Thyroid gland (tissue), 4 donors: ENCODE data around the gene SNCAIP. TPM values are rescaled to one million over a fixed set of nuclear protein-coding genes. Genes with fewer than 3 reads are reported as not detected.
A peak's percentile ranks its signal among the peaks of the same experiment; 100 is the strongest.

Source experiments
- DNase-seq, 2 donors: peaks; one replicate each; pipeline ENCODE4 v3.0.0-alpha.2; 2019
- H3K27ac ChIP-seq, 3 donors: fragments of 200-600 bp; sonication (generic); 1 replicate in 2 of 3; 2 replicates in 1 of 3; pipeline ENCODE4 v1.5.1; 2016 to 2019; ENCODE audit warnings: mild to moderate bottlenecking in 1 of 3, moderate library complexity in 1 of 3
- H3K27me3 ChIP-seq: fragments of 200-600 bp; sonication (generic); one replicate; pipeline ENCODE4 v1.5.1; 2019
- H3K36me3 ChIP-seq, 2 donors: fragments of 200-600 bp; sonication (generic); one replicate each; pipeline ENCODE4 v1.5.1; 2016 to 2019
- H3K4me1 ChIP-seq, 2 donors: fragments of 200-600 bp; sonication (generic); one replicate each; pipeline ENCODE4 v1.5.1; 2017 to 2019
- H3K4me3 ChIP-seq, 3 donors: fragments of 200-600 bp; sonication (generic); replicated peaks in 1 of 3; 1 replicate in 2 of 3; 2 replicates in 1 of 3; pipeline ENCODE4 v1.5.1; 2016; ENCODE audit warnings: mild to moderate bottlenecking in 1 of 3
- H3K9me3 ChIP-seq: fragments of 200-600 bp; sonication (generic); one replicate; pipeline ENCODE4 v1.5.1; 2017
- POLR2A ChIP-seq, 2 donors: fragments of 450-650 bp; IDR thresholded peaks; one replicate each; pipeline ENCODE4 v1.6.1; 2017; ENCODE audit warnings: antibody characterized with exemption in 2 of 2, mild to moderate bottlenecking in 2 of 2, moderate library complexity in 1 of 2
- WGBS, 2 donors: methylation state at CpG; one replicate each; pipeline ENCODE4 v1.1.5; 2017; 5-methylcytosine and 5-hydroxymethylcytosine counted together
- intact Hi-C: fragments of 100-400 bp; cut with DNase I; formaldehyde crosslinking; loops from one replicate; pipeline ENCODE4 v1.15.1; 2023
- total RNA-seq, 4 donors: library from RNA; depleted of rRNA; stranded (reverse); fragments of >200 nt; gene quantifications; one replicate each; pipeline ENCODE4 v1.2.3, GENCODE V29; 2016
- TF ChIP-seq, protein P1 (sequence below), 6 experiments: fragments of 200-600 bp in 3 of 6; fragments of 450-650 bp in 3 of 6; sonication (generic) in 3 of 6; IDR thresholded peaks; one replicate each; pipeline ENCODE4 v1.5.1; 2016 to 2019; ENCODE audit warnings: antibody characterized with exemption in 6 of 6, mild to moderate bottlenecking in 2 of 6, inconsistent platforms in 1 of 6, moderate library complexity in 1 of 6

Gene SNCAIP
- total RNA-seq, 4 donors from 2014 or later, result 4.0 to 12.8 (median 9.8) TPM

DNA sequence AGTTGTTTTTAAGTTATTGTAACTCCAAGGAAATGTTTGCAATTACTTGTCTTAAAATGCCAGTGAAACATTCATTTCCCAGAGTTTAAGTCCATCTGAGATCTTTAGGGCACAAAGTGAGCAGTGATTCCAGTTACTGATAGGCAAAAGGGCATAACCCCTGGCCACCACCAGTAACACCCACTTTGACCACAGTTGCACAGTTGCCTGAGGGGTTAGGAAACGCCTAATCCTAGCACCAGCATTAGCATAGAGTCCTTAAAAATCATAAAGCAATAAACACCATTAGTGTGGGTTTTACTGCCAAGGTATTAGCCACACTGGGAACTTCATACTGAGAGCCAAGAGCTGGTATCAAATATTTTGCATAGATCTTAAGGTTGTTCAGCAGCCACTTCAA lies 143.9 kb downstream of the SNCAIP start:
- no peaks in the 10 kb centered on the region for H3K27me3 ChIP-seq
- H3K27ac ChIP-seq, result no peak overlapping the region
- no peak overlapping the region for H3K4me3 ChIP-seq
- no peaks in the 10 kb centered on the region for H3K36me3 ChIP-seq
- no peak for DNase-seq
- no peaks in the 10 kb centered on the region for H3K4me1 ChIP-seq
- 80 to 93% methylated on average over 1 of the region's 1 CpG for WGBS, 2 donors
- intact Hi-C loops, result no loop called here
- H3K9me3 ChIP-seq, result no peaks in the 10 kb centered on the region
- TF ChIP-seq, protein P1, sequence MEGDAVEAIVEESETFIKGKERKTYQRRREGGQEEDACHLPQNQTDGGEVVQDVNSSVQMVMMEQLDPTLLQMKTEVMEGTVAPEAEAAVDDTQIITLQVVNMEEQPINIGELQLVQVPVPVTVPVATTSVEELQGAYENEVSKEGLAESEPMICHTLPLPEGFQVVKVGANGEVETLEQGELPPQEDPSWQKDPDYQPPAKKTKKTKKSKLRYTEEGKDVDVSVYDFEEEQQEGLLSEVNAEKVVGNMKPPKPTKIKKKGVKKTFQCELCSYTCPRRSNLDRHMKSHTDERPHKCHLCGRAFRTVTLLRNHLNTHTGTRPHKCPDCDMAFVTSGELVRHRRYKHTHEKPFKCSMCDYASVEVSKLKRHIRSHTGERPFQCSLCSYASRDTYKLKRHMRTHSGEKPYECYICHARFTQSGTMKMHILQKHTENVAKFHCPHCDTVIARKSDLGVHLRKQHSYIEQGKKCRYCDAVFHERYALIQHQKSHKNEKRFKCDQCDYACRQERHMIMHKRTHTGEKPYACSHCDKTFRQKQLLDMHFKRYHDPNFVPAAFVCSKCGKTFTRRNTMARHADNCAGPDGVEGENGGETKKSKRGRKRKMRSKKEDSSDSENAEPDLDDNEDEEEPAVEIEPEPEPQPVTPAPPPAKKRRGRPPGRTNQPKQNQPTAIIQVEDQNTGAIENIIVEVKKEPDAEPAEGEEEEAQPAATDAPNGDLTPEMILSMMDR (IDR thresholded peaks at IDR 0.05), result no peak
- no peak for TF ChIP-seq POLR2A (IDR thresholded peaks at IDR 0.05)

DNA sequence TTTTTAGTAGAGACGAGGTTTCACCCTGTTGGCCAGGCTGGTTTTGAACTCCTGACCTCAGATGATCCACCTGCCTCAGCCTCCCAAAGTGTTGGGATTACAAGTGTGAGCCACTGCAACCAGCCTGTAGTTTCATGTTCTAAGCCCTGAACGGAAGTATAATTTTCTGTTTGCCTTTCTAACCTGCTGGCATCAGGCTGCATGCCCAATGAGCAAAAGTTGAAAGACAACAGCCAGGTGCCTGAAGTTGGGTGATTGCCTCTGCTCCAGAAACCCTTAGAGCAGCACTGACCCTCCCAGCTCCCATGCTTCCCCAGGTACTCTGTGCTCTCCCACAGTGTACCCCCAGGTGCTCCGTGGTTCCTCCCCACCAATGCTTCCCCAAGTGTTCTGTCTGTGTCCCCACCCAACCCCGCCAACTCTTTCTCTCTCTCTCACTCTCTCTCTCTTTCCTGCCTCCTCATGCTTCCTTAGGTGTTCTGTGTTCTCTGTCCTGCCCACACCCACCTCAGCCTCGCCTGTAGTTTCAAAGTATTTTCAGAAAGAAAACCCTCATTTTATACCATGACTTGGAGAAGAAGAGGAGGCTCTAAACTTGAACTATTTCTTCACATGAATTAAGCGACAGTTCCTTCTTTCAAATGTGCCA lies 145.3 kb downstream of the SNCAIP start:
- no peak for TF ChIP-seq POLR2A (IDR thresholded peaks at IDR 0.05)
- TF ChIP-seq, protein P1 (IDR thresholded peaks at IDR 0.05), result no peak
- H3K4me3 ChIP-seq, result no peak overlapping the region
- H3K27ac ChIP-seq, result no peak overlapping the region
- intact Hi-C loops, result no loop called here
- H3K27me3 ChIP-seq, result no peaks in the 10 kb centered on the region
- H3K36me3 ChIP-seq, result no peaks in the 10 kb centered on the region
- H3K9me3 ChIP-seq, result no peaks in the 10 kb centered on the region
- H3K4me1 ChIP-seq, result no peaks in the 10 kb centered on the region
- DNase-seq, result no peak
- 90 to 94% methylated on average over 6 of the region's 6 CpGs for WGBS, 2 donors

DNA sequence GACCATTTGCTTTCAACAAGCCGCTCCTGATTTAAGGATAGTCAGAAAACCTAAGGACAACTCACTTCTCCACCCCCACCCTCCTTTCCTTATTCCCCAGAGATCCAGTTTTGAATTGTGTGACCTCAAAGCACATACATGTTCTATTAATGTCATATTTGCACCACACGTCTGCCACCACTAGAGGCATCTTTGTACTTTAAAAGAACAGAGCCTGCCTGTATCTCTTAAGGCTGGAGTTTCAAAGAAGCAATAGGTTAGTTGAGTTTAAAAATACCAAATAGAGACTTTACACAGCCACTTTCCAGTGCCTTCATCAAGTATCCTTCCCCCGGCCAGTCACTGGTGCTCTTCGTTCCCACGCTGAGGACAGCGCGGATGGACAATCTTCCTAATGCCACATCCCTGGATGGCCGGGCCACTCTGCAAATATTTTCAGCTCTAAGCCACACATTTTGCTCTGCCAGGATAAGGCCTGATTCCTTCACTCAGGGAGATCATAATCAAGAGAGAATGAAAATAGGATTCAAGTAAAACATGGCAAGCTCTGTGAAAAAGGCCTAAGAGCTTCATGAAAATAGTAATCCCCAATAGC lies 146.3 kb downstream of the SNCAIP start:
- 81 to 84% methylated on average over 8 of the region's 8 CpGs for WGBS, 2 donors
- DNase-seq, result peak; percentile 20 to 24
- H3K4me1 ChIP-seq, result no peaks in the 10 kb centered on the region
- no peak for TF ChIP-seq POLR2A (IDR thresholded peaks at IDR 0.05)
- TF ChIP-seq, protein P1 (IDR thresholded peaks at IDR 0.05), result peak in 4 of 6 experiments; percentile 21 to 58 (median 40)
- H3K27ac ChIP-seq, result no peak overlapping the region
- H3K4me3 ChIP-seq, result no peak overlapping the region
- no peaks in the 10 kb centered on the region for H3K27me3 ChIP-seq
- intact Hi-C loops, result no loop called here
- H3K9me3 ChIP-seq, result no peaks in the 10 kb centered on the region
- H3K36me3 ChIP-seq, result no peaks in the 10 kb centered on the region

DNA sequence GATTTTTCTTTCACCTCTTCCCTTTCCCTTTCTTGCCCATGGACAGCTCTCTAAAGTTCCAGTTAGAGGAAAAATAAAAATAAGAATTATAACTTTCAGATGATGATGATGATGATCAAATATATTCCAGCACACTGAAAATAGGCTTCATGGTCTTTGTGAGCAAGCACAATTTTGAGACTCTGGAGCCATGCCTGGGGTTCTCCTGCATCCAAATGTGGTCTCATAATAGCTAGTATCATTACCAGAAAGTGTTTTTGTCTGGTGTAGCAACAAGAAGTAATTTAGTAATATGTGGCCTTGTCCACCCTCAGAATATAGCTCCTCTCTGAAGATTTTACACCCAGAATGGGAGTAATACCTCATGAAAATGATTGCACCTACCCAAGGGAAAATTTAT lies 150.4 kb downstream of the SNCAIP start:
- TF ChIP-seq POLR2A (IDR thresholded peaks at IDR 0.05), result no peak
- TF ChIP-seq, protein P1 (IDR thresholded peaks at IDR 0.05), result no peak
- Histone ChIP-seq H3K9me3 (no peaks in the 10 kb centered on the region), H3K4me1 (no peaks in the 10 kb centered on the region), H3K4me3 (no peak overlapping the region), H3K36me3 (no peaks in the 10 kb centered on the region), H3K27me3 (no peaks in the 10 kb centered on the region), H3K27ac (no peak overlapping the region)
- intact Hi-C loops, result no loop called here
- DNase-seq, result no peak

DNA sequence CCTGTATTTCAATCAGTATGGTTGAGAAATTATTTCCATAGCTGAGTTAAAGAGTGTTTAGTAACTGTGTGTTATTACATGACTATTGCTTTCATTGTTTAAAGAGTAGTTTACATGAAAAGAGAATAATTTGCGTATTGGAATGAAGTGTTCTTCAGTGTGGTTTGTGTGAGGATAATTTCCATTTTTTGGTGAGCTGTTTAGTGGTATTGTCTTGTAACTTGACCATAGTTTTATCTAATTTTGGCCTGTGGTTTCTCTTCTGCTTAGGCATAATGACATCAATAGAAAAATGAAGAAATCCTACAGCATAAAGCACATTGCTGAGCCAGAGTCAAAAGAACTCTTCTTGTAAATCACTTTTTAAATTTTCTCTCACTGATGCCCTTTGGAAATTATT lies 151.2 kb downstream of the SNCAIP start:
- DNase-seq, result no peak
- Histone ChIP-seq H3K36me3 (no peaks in the 10 kb centered on the region), H3K9me3 (no peaks in the 10 kb centered on the region), H3K4me3 (no peak overlapping the region), H3K27me3 (no peaks in the 10 kb centered on the region), H3K27ac (no peak overlapping the region), H3K4me1 (no peaks in the 10 kb centered on the region)
- intact Hi-C loops, result no loop called here
- WGBS, 2 donors, result 86 to 89% methylated on average over 1 of the region's 1 CpG
- TF ChIP-seq, protein P1 (IDR thresholded peaks at IDR 0.05), result no peak
- no peak for TF ChIP-seq POLR2A (IDR thresholded peaks at IDR 0.05)
